Aorta (tissue), 5 donors: ENCODE data around the gene PRAMEF1. TPM values are rescaled to one million over a fixed set of nuclear protein-coding genes. Genes with fewer than 3 reads are reported as not detected.
"Not testable (repeated sequence)": the region's sequence is repeated elsewhere in the genome, so short reads cannot be mapped to it uniquely, and the experiment has no call there.

Experiments used
- ATAC-seq: fragments of 200-7000 bp; cut with Tn5 transposase; one replicate; pipeline ENCODE4 v1.9.1; 2022; ENCODE audit warnings: moderate library complexity; ENCODE audit not compliant: low FRiP score
- DNase-seq, 2 donors: peaks; one replicate each; pipeline ENCODE4 v3.0.0-alpha.2; 2020
- H3K27ac ChIP-seq, 2 donors: one replicate each; pipeline ENCODE4 v1.5.1; 2013; ENCODE audit warnings: low read length in 2 of 2, mild to moderate bottlenecking in 2 of 2, moderate library complexity in 2 of 2, control low read depth in 1 of 2, inconsistent platforms in 1 of 2, low read depth in 1 of 2
- H3K27me3 ChIP-seq, 2 donors: one replicate each; pipeline ENCODE4 v1.6.1; 2013; ENCODE audit warnings: control low read depth in 1 of 2, low read length in 1 of 2, mild to moderate bottlenecking in 1 of 2, moderate library complexity in 1 of 2; ENCODE audit not compliant: insufficient read depth in 2 of 2, control insufficient read depth in 1 of 2
- H3K36me3 ChIP-seq, 2 donors: one replicate each; pipeline ENCODE4 v1.6.1; 2013; ENCODE audit warnings: control low read depth in 1 of 2, low read length in 1 of 2, mild to moderate bottlenecking in 1 of 2; ENCODE audit not compliant: insufficient read depth in 2 of 2, control insufficient read depth in 1 of 2
- H3K4me1 ChIP-seq, 2 donors: one replicate each; pipeline ENCODE4 v1.6.1; 2013; ENCODE audit warnings: low read length in 2 of 2, control low read depth in 1 of 2, mild to moderate bottlenecking in 1 of 2, moderate library complexity in 1 of 2; ENCODE audit not compliant: insufficient read depth in 2 of 2, control insufficient read depth in 1 of 2
- H3K4me3 ChIP-seq, 2 donors: one replicate each; pipeline ENCODE4 v1.5.1; 2013; ENCODE audit warnings: low read length in 2 of 2, control low read depth in 1 of 2, mild to moderate bottlenecking in 1 of 2
- H3K9me3 ChIP-seq: one replicate; pipeline ENCODE4 v1.6.1; 2013; ENCODE audit warnings: mild to moderate bottlenecking, low read length; ENCODE audit not compliant: control insufficient read depth
- WGBS, 2 donors: extraction: QIAGEN DNeasy Blood & Tissue Kit; methylation state at CpG; one replicate each; pipeline ENCODE4 v1.1.7; 2013; 5-methylcytosine and 5-hydroxymethylcytosine counted together
- intact Hi-C, 2 donors: fragments of 100-400 bp; cut with DNase I; formaldehyde crosslinking; loops; one replicate each; pipeline versions ENCODE4 v1.14.2 to v1.15.0; 2022
- polyA plus RNA-seq, 2 donors: library from polyadenylated mRNA; stranded (reverse); fragments of 200-250 nt; gene quantifications; one replicate each; pipeline ENCODE4 v1.2.3, GENCODE V29; 2013
- total RNA-seq, 2 donors: library from RNA; stranded (reverse); fragmentation: NEBNext Ultra II Directional; extraction: Animal tissue kit (Norgen Biotek cat#: 25700); gene quantifications; one replicate each; pipeline ENCODE4 v1.2.1, GENCODE V29; 2021
- donor health status: healthy with polysubstance abuse.
- donor health status: Bipolar disorder and iron deficiency.
- donor health status: DM: no; HTN: no; CAD: no.
- donor health status: DM: no; HTN: no; CAD: no.
- donor health status: DM: yes; HTN: yes; CAD: no.

Gene PRAMEF1
- total and polyA plus RNA-seq, 4 donors, result not detected

- ATAC-seq, H3K36me3 ChIP-seq, intact Hi-C loops, H3K9me3 ChIP-seq, H3K27me3 ChIP-seq, H3K4me3 ChIP-seq, H3K4me1 ChIP-seq, H3K27ac ChIP-seq, DNase-seq: not testable (repeated sequence)
- 49 to 53% methylated on average over 2 of the region's 2 CpGs for WGBS, 2 donors
These were observed 42.1 kb downstream of the PRAMEF1 start for GRCh38 chr1:12833251-12833650.

Other genes with a start within 250 kb of the PRAMEF1 start
- 100 to 1,000 TPM; 117 to 325 TPM for gene DHRS3, start 173.2 kb upstream of the PRAMEF1 start, total RNA-seq
- 10 to 100 TPM; 27.5 to 57.7 TPM for gene DHRS3, start 173.2 kb upstream of the PRAMEF1 start, polyA plus RNA-seq
- not detected for gene AADACL4, start 147.3 kb upstream of the PRAMEF1 start, total RNA-seq
- not detected for gene AADACL4, start 147.3 kb upstream of the PRAMEF1 start, polyA plus RNA-seq
- not detected for gene AADACL3, start 75.3 kb upstream of the PRAMEF1 start, total RNA-seq
- gene AADACL3, start 75.3 kb upstream of the PRAMEF1 start, polyA plus RNA-seq, result not detected
- gene CFAP107, start 45.2 kb upstream of the PRAMEF1 start, total RNA-seq, result not detected
- not detected for gene CFAP107, start 45.2 kb upstream of the PRAMEF1 start, polyA plus RNA-seq
- not detected for gene PRAMEF12, start 17.7 kb upstream of the PRAMEF1 start, total RNA-seq
- not detected for gene PRAMEF12, start 17.7 kb upstream of the PRAMEF1 start, polyA plus RNA-seq
- not detected for gene PRAMEF11, start 40.0 kb downstream of the PRAMEF1 start, total RNA-seq
- not detected for gene PRAMEF11, start 40.0 kb downstream of the PRAMEF1 start, polyA plus RNA-seq
- not detected for gene HNRNPCL1, start 57.3 kb downstream of the PRAMEF1 start, total RNA-seq
- gene HNRNPCL1, start 57.3 kb downstream of the PRAMEF1 start, polyA plus RNA-seq, result not detected
- gene PRAMEF2, start 65.7 kb downstream of the PRAMEF1 start, total RNA-seq, result not detected
- gene PRAMEF2, start 65.7 kb downstream of the PRAMEF1 start, polyA plus RNA-seq, result not detected
- not detected for gene PRAMEF4, start 94.8 kb downstream of the PRAMEF1 start, total RNA-seq
- not detected for gene PRAMEF4, start 94.8 kb downstream of the PRAMEF1 start, polyA plus RNA-seq
- gene PRAMEF10, start 106.9 kb downstream of the PRAMEF1 start, total RNA-seq, result not detected
- gene PRAMEF10, start 106.9 kb downstream of the PRAMEF1 start, polyA plus RNA-seq, result not detected
- not detected for gene PRAMEF7, start 125.2 kb downstream of the PRAMEF1 start, total RNA-seq
- gene PRAMEF7, start 125.2 kb downstream of the PRAMEF1 start, polyA plus RNA-seq, result under 1 TPM in 1 of 2 donors, not detected in 1; 0.20 TPM
- gene PRAMEF6, start 156.2 kb downstream of the PRAMEF1 start, total RNA-seq, result not detected
- not detected for gene PRAMEF6, start 156.2 kb downstream of the PRAMEF1 start, polyA plus RNA-seq